HEK293T (cell line): ENCODE data around the gene ARL6IP1.

Source experiments
- CTCF ChIA-PET: fragments of 350-600 bp; formaldehyde crosslinking; extraction: SDS; loops from one replicate; lab custom pipeline; 2021; ENCODE audit warnings: antibody characterized with exemption, inconsistent platforms; lab: Yijun Ruan, JAX
- POLR2A ChIA-PET: fragments of 350-600 bp; formaldehyde crosslinking; extraction: SDS; loops from one replicate; lab custom pipeline; 2020; ENCODE audit warnings: antibody characterized with exemption, inconsistent platforms; lab: Yijun Ruan, JAX
- DNase-seq: peaks from one replicate; pipeline ENCODE4 v3.0.0; 2012; ENCODE audit warnings: mixed read lengths; ENCODE audit errors: extremely low spot score
- ARNT ChIP-seq: fragments of 450-650 bp; IDR thresholded peaks from 2 replicates; pipeline ENCODE4 v1.6.1; 2017; ENCODE audit warnings: mild to moderate bottlenecking
- BHLHE40 ChIP-seq: fragments of 450-650 bp; IDR thresholded peaks from 2 replicates; pipeline ENCODE4 v1.6.1; 2016; ENCODE audit warnings: mild to moderate bottlenecking, moderate library complexity, borderline replicate concordance
- CTBP1 ChIP-seq: fragments of 450-650 bp; IDR thresholded peaks from 2 replicates; pipeline ENCODE4 v1.6.1; 2016; ENCODE audit warnings: borderline replicate concordance
- ELF4 ChIP-seq: fragments of 450-650 bp; IDR thresholded peaks from 2 replicates; pipeline ENCODE4 v1.6.1; 2017; ENCODE audit warnings: antibody characterized with exemption
- FOXA1 ChIP-seq: fragments of 450-650 bp; IDR thresholded peaks from 2 replicates; pipeline ENCODE4 v1.6.1; 2016; ENCODE audit warnings: mild to moderate bottlenecking
- FOXK2 ChIP-seq: fragments of 450-650 bp; IDR thresholded peaks from 2 replicates; pipeline ENCODE4 v1.6.1; 2016; ENCODE audit warnings: mild to moderate bottlenecking
- FOXM1 ChIP-seq: fragments of 450-650 bp; IDR thresholded peaks from 2 replicates; pipeline ENCODE4 v1.6.1; 2017; ENCODE audit warnings: mild to moderate bottlenecking, borderline replicate concordance
- HDGF ChIP-seq: fragments of 450-650 bp; IDR thresholded peaks from 2 replicates; pipeline ENCODE4 v1.6.1; 2017; ENCODE audit warnings: antibody characterized with exemption, borderline replicate concordance
- L3MBTL2 ChIP-seq: fragments of 450-650 bp; conservative IDR thresholded peaks from 2 replicates; pipeline ENCODE4 v1.6.1; 2016; ENCODE audit warnings: mild to moderate bottlenecking
- LEF1 ChIP-seq: fragments of 450-650 bp; IDR thresholded peaks from 2 replicates; pipeline ENCODE4 v1.6.1; 2017; ENCODE audit warnings: mild to moderate bottlenecking, borderline replicate concordance
- NFRKB ChIP-seq: fragments of 450-650 bp; IDR thresholded peaks from 2 replicates; pipeline ENCODE4 v1.6.1; 2016; ENCODE audit warnings: mild to moderate bottlenecking, moderate library complexity
- SP1 ChIP-seq: fragments of 450-650 bp; IDR thresholded peaks from 2 replicates; pipeline ENCODE4 v1.6.1; 2017
- SUZ12 ChIP-seq: fragments of 450-650 bp; IDR thresholded peaks from 2 replicates; pipeline ENCODE4 v1.6.1; 2016; ENCODE audit warnings: mild to moderate bottlenecking
- TARDBP ChIP-seq: fragments of 450-650 bp; IDR thresholded peaks from 2 replicates; pipeline ENCODE4 v1.6.1; 2016
- ZNF384 ChIP-seq: fragments of 450-650 bp; IDR thresholded peaks from 2 replicates; pipeline ENCODE4 v1.6.1; 2016
- TF ChIP-seq, protein P1 (sequence below): fragments of 450-650 bp; IDR thresholded peaks from 2 replicates; pipeline ENCODE4 v1.6.1; 2016

The ARL6IP1 gene

DNA sequence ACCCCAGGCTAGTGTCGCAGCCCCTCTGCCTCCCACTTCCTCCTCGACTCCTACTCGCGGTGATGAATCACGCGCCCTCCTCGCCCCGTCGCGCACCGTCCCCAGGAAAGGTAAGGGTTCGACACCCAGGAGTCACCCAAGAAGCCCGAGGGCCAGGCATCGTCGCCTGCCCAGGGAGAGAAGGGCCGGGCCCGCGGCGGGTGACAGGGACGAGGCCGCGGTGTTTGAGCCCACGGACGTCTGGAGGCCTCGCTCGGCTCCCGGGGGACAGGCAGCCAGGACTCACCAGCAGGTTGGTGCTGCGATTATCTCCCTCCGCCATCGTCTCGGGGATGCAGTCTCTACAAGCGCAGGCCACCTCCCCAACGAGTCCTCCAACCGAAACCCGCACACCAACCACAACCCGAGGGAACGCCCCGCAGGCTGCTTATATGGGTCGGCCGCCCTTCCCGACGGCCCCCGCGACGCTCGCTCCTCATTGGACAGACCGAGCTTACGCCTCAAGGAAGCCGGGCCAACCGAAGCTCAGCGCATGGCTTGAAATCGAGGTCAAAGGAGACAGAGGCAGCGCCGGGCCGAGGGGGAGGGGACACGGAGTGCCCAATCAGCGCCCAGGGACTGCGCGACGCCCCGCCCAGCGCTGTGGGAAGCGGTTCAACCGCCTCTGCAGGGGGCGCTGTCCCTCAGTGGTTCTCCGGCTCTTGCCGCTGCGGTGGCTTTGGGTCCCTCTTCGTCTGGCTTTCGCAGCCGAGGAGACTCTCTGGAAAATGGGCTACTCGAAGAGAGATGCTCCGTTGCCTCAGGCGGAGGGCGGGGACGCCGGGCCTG lies at the start of gene ARL6IP1:
ARL6IP1 (minus strand) TSS at position 405 of the 828 bp plus-strand sequence; CDS start at position 322, 83 bp downstream.
- ChIA-PET CTCF (interaction anchor here (0.6 to 1.4 kb wide), 12 partner anchors 9 to 384 kb away, joined by 3 to 7 read pairs (median 4); partner anchors contain the start of gene RPS15A), POLR2A (interaction anchor here (0.6 to 5.7 kb wide), 28 partner anchors 9 to 344 kb away, joined by 3 to 172 read pairs (median 4); partner anchors contain the start of genes COQ7, RPS15A and TMC7)
- TF ChIP-seq NFRKB (no peak), LEF1 (no peak), SP1 (no peak), L3MBTL2 (peak; percentile 30; the same call in 1 of the 2 replicates), CTBP1 (peak; percentile 33; the same call in 1 of the 2 replicates), SUZ12 (no peak), FOXA1 (no peak), TARDBP (no peak), ZNF384 (no peak), FOXM1 (peak; percentile 100), ELF4 (peak; percentile 95), HDGF (0 out of 2 replicates have a peak, but pooled peaks have one; percentile 77), BHLHE40 (no peak), ARNT (no peak), FOXK2 (no peak)
- TF ChIP-seq, protein P1, sequence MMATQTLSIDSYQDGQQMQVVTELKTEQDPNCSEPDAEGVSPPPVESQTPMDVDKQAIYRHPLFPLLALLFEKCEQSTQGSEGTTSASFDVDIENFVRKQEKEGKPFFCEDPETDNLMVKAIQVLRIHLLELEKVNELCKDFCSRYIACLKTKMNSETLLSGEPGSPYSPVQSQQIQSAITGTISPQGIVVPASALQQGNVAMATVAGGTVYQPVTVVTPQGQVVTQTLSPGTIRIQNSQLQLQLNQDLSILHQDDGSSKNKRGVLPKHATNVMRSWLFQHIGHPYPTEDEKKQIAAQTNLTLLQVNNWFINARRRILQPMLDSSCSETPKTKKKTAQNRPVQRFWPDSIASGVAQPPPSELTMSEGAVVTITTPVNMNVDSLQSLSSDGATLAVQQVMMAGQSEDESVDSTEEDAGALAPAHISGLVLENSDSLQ = peak; percentile 78
- DNase-seq = peak; percentile 96

DNA sequence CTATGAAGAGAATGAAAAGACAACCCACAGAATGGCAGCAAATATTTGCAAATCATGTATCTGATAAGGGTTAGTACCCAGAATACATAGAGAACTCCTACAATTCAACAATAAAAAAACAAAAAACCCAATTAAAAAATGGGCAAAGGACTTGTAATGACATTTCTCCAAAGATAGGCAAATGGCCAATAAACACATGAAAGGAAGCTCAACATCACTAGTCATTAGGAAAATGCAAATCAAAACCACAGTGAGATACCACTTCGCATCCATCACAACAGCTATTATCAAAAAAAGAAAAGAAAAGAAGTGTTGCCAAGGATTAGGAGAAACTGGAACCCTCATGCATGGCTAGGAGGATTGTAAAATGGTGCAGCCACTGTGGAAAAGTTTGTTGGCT lies 45.1 kb upstream of the ARL6IP1 start:
- TF ChIP-seq NFRKB (no peak), SP1 (no peak), SUZ12 (no peak), FOXM1 (no peak), LEF1 (no peak), ELF4 (no peak), FOXK2 (no peak), ARNT (no peak), TARDBP (no peak), CTBP1 (no peak), ZNF384 (no peak), HDGF (no peak), L3MBTL2 (no peak)
- TF ChIP-seq, protein P1 = no peak
- POLR2A ChIA-PET = interaction anchor here (1.0 kb wide), 2 partner anchors 45 kb away, joined by 3 to 5 read pairs; partner anchors contain the start of gene ARL6IP1
- CTCF ChIA-PET = no interaction called here
- no peak for DNase-seq

DNA sequence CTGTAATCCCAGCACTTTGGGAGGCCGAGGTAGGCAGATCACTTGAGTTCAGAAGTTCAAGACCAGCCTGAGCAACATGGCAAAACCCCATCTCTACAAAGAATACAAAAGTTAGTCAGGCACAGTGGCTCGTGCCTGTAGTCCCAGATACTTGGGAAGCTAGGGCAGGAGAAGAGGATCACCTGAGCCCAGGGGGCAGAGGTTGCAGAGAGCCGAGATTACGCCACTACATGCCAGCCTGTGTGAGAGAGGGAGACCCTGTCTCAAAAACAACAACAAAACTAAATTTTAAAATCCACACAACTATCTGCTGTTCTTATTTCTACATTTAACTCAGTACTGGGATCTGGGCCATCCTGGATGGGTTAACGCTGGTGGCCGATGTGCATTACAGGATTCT lies 41.2 kb upstream of the ARL6IP1 start:
- ChIA-PET POLR2A (no interaction called here), CTCF (no interaction called here)
- TF ChIP-seq, protein P1 = no peak
- no peak for TF ChIP-seq LEF1
- no peak for TF ChIP-seq NFRKB
- no peak for TF ChIP-seq FOXK2
- TF ChIP-seq SUZ12 = no peak
- no peak for TF ChIP-seq TARDBP
- no peak for TF ChIP-seq FOXA1
- no peak for TF ChIP-seq FOXM1
- no peak for TF ChIP-seq SP1
- TF ChIP-seq ARNT = no peak
- TF ChIP-seq L3MBTL2 = no peak
- no peak for DNase-seq

DNA sequence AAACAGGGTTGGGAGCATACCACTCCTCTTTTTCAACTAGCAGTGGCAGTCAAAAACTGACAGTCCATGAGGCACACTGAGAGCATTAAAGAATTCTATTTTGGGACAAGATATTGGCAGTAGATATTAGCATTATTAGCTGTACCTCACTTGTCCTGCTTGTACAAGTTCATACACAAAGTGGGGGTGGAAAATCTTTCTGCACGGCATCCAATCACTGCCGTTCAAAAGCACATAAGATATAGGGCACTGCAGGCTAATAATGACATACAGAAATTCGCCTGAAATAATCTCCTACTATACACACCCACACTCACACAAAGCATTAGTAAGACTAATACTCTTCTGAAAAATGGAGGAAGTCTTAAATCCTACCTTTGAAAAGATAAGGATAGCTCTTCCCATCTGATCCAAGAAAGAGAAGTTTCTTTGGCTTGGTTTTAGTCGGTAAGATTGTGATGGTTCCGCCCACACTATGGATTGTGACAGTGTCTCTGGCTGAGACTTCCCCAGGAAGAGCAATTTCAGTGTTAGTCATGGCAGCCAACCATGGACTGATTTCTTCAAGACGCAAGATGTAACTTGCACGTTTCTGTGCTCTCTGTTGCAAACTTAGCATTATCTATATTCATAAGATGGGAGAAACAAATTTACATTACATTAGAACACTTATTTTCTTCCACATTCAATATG lies 40.6 kb upstream of the ARL6IP1 start:
- ChIA-PET POLR2A (no interaction called here), CTCF (no interaction called here)
- TF ChIP-seq FOXM1 (no peak), FOXA1 (no peak), SP1 (no peak), FOXK2 (no peak), TARDBP (no peak), LEF1 (no peak), CTBP1 (no peak), NFRKB (no peak), ZNF384 (no peak), L3MBTL2 (no peak), HDGF (no peak), ARNT (no peak)
- TF ChIP-seq, protein P1 = no peak
- DNase-seq = no peak

DNA sequence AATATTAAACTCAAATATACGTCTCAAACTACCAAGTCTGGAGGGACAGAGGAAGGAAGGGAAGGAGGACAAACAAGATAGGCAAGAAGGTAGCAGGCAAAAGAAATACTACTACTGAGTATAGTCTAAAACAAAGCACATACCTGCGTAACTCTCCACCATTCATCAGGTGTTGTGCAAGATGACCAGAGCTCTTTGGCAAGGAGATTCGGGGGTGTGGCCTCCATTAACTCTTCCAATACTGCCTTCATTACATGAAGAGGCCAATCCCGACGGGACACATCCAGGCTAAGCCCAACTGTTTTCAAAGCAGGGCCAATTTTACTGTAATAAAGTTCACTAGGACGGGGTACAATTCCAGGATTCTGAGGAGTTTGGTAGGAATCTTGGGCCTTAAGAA lies 38.2 kb upstream of the ARL6IP1 start:
- POLR2A ChIA-PET = no interaction called here
- no peak for DNase-seq
- CTCF ChIA-PET = interaction anchor here (1.4 kb wide), 1 partner anchor 38 kb away, joined by 5 read pairs; the partner anchor contains the start of gene ARL6IP1
- TF ChIP-seq CTBP1 = no peak
- no peak for TF ChIP-seq LEF1
- TF ChIP-seq NFRKB = no peak
- no peak for TF ChIP-seq FOXA1
- TF ChIP-seq SUZ12 = no peak
- TF ChIP-seq, protein P1 = no peak
- no peak for TF ChIP-seq HDGF
- no peak for TF ChIP-seq ZNF384
- TF ChIP-seq FOXK2 = no peak
